HepG2 (cell line): Measurements from ENCODE around the gene SEMA3B. TPM values are rescaled to one million over a fixed set of nuclear protein-coding genes. Genes with fewer than 3 reads are reported as not detected.
A peak's percentile ranks its signal among the peaks of the same experiment; 100 is the strongest.

Source experiments
- FLYWCH1 ChIP-seq: sonication (generic); formaldehyde crosslinking; IDR thresholded peaks from 2 replicates; pipeline ENCODE4 v1.8.1; 2023; ENCODE audit warnings: mild to moderate bottlenecking, missing genetic modification reagents
- FOXP4 ChIP-seq: sonication (generic); formaldehyde crosslinking; IDR thresholded peaks from 2 replicates; pipeline ENCODE4 v1.4.0; 2020; ENCODE audit warnings: missing genetic modification reagents
- GABPA ChIP-seq, 2 experiments: IDR thresholded peaks; 2 replicates each; pipeline ENCODE4 v1.6.1; 2011 to 2016; ENCODE audit warnings: low read depth in 2 of 2, low read length in 1 of 2, missing biosample characterization in 1 of 2, missing genetic modification characterization in 1 of 2
- KLF16 ChIP-seq, 2 experiments: sonication (generic) in 1 of 2; formaldehyde crosslinking in 1 of 2; IDR thresholded peaks; 2 replicates each; pipeline versions ENCODE4 v1.6.1 to v1.8.0; 2016 to 2023; ENCODE audit warnings: missing genetic modification reagents in 2 of 2, missing compliant biosample characterization in 1 of 2
- MAZ ChIP-seq, 2 experiments: sonication (generic) in 1 of 2; formaldehyde crosslinking in 1 of 2; IDR thresholded peaks; 2 replicates each; pipeline versions ENCODE4 v1.5.0 to v1.6.1; 2012 to 2020; ENCODE audit warnings: low read depth in 2 of 2, mild to moderate bottlenecking in 2 of 2, borderline replicate concordance in 1 of 2, improper control_type of control experiment in 1 of 2, low read length in 1 of 2, missing genetic modification reagents in 1 of 2, moderate library complexity in 1 of 2
- POLR2AphosphoS2 ChIP-seq: IDR thresholded peaks from 2 replicates; pipeline ENCODE4 v1.6.1; 2011; ENCODE audit warnings: low read depth, low read length, improper control_type of control experiment
- RARA ChIP-seq: IDR thresholded peaks from 2 replicates; pipeline ENCODE4 v1.6.1; 2016; ENCODE audit warnings: missing genetic modification reagents, missing compliant biosample characterization
- RXRB ChIP-seq: IDR thresholded peaks from 2 replicates; pipeline ENCODE4 v1.6.1; 2016; ENCODE audit warnings: borderline replicate concordance, missing genetic modification reagents, missing compliant biosample characterization
- SMAD1 ChIP-seq: sonication (generic); formaldehyde crosslinking; IDR thresholded peaks from 2 replicates; pipeline ENCODE4 v1.4.0; 2020; ENCODE audit warnings: missing genetic modification reagents, low read depth, mild to moderate bottlenecking, borderline replicate concordance
- THAP11 ChIP-seq: IDR thresholded peaks from 2 replicates; pipeline ENCODE4 v1.6.1; 2016; ENCODE audit warnings: missing biosample characterization, missing genetic modification reagents
- ZBTB7A ChIP-seq: sonication (generic); formaldehyde crosslinking; IDR thresholded peaks from 2 replicates; pipeline ENCODE4 v1.8.0; 2022; ENCODE audit warnings: mild to moderate bottlenecking, missing genetic modification reagents
- ZC3H4 ChIP-seq: sonication (generic); formaldehyde crosslinking; IDR thresholded peaks from 2 replicates; pipeline ENCODE4 v1.4.0; 2020; ENCODE audit warnings: missing genetic modification reagents, borderline replicate concordance
- ZNF160 ChIP-seq: sonication (generic); formaldehyde crosslinking; IDR thresholded peaks from 2 replicates; pipeline ENCODE4 v1.8.0; 2022; ENCODE audit warnings: mild to moderate bottlenecking, inconsistent platforms, missing genetic modification reagents
- ZNF292 ChIP-seq: sonication (generic); formaldehyde crosslinking; IDR thresholded peaks from 2 replicates; pipeline ENCODE4 v1.8.1; 2022; ENCODE audit warnings: mild to moderate bottlenecking, low read depth, missing genetic modification reagents, borderline replicate concordance
- ZNF546 ChIP-seq: sonication (generic); formaldehyde crosslinking; conservative IDR thresholded peaks from 2 replicates; pipeline ENCODE4 v1.8.1; 2023; ENCODE audit warnings: mild to moderate bottlenecking, missing genetic modification reagents
- ZNF7 ChIP-seq: IDR thresholded peaks from 2 replicates; pipeline ENCODE4 v1.6.1; 2016; ENCODE audit warnings: missing biosample characterization, missing genetic modification reagents
- ZNF75D ChIP-seq: sonication (generic); formaldehyde crosslinking; IDR thresholded peaks from 2 replicates; pipeline ENCODE4 v1.8.1; 2023; ENCODE audit warnings: missing genetic modification reagents, mild to moderate bottlenecking, borderline replicate concordance
- polyA plus RNA-seq, 8 experiments: library from polyadenylated mRNA; depleted of rRNA in 3 of 8; stranded (reverse) in 7 of 8; unstranded in 1 of 8; fragments of >200 nt; fragmentation: Illumina TruSeq in 4 of 8; extraction: Trizol in 4 of 8; gene quantifications; 2 replicates each; pipeline versions ENCODE4 v1.2.1 to v1.2.3, GENCODE V29; 2011 to 2016; ENCODE audit warnings: low read depth in 4 of 8, missing spikeins in 1 of 8, mixed read lengths in 1 of 8; ENCODE audit not compliant: insufficient read depth in 1 of 8
- total RNA-seq, 5 experiments: library from RNA; depleted of rRNA; stranded (reverse); fragments of >200 nt; fragmentation: Illumina TruSeq; extraction: Trizol; gene quantifications; 2 replicates each; pipeline ENCODE4 v1.2.3, GENCODE V29; 2016; ENCODE audit warnings: low read depth in 1 of 5
- TF ChIP-seq, protein P1 (sequence below): sonication (generic); formaldehyde crosslinking; IDR thresholded peaks from 2 replicates; pipeline ENCODE4 v1.4.0; 2020; ENCODE audit warnings: missing genetic modification reagents, borderline replicate concordance
- TF ChIP-seq, protein P2 (sequence below): sonication (generic); formaldehyde crosslinking; IDR thresholded peaks from 2 replicates; pipeline ENCODE4 v1.5.1; 2020; ENCODE audit warnings: mild to moderate bottlenecking, moderate library complexity, missing genetic modification reagents
- TF ChIP-seq, protein P3 (sequence below): sonication (generic); formaldehyde crosslinking; IDR thresholded peaks from 2 replicates; pipeline ENCODE4 v1.8.1; 2023; ENCODE audit warnings: mild to moderate bottlenecking, moderate library complexity, missing genetic modification reagents

The SEMA3B gene
- total and polyA plus RNA-seq, 2 of the 13 experiments (the other 11 are each of a cell fraction or from before 2014, with no cell fraction given): 93.2 to 158 TPM

DNA sequence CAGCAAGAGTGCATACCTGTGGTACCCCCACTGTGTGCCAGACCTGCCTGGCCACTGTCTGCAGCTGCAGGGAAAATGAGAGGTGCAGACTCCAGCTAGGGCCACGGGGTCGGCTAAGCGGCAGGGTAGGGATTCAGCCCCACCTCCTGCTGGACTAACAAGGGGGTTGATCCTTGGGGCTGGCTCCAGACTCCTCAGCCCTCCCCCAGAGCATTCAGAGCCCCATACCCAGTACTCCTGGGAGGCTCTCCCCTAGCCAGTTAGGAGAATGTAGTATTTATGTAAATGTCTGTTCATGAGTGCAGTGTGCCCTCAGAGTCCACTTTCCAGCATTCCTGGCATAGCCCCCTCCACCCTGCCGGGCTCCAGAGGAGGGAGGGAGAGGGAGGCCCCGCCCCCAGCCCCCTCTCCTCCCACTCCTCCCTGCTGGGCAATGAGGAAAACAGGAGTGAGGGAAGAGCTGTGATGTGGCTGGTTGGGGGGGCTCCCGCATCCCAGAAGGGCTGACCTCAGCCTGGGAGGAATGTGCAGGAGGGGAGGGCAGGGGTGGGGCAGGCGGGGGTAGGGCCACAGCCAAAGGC, 4.5 kb upstream of the SEMA3B start (continued):
- TF ChIP-seq, protein P1, sequence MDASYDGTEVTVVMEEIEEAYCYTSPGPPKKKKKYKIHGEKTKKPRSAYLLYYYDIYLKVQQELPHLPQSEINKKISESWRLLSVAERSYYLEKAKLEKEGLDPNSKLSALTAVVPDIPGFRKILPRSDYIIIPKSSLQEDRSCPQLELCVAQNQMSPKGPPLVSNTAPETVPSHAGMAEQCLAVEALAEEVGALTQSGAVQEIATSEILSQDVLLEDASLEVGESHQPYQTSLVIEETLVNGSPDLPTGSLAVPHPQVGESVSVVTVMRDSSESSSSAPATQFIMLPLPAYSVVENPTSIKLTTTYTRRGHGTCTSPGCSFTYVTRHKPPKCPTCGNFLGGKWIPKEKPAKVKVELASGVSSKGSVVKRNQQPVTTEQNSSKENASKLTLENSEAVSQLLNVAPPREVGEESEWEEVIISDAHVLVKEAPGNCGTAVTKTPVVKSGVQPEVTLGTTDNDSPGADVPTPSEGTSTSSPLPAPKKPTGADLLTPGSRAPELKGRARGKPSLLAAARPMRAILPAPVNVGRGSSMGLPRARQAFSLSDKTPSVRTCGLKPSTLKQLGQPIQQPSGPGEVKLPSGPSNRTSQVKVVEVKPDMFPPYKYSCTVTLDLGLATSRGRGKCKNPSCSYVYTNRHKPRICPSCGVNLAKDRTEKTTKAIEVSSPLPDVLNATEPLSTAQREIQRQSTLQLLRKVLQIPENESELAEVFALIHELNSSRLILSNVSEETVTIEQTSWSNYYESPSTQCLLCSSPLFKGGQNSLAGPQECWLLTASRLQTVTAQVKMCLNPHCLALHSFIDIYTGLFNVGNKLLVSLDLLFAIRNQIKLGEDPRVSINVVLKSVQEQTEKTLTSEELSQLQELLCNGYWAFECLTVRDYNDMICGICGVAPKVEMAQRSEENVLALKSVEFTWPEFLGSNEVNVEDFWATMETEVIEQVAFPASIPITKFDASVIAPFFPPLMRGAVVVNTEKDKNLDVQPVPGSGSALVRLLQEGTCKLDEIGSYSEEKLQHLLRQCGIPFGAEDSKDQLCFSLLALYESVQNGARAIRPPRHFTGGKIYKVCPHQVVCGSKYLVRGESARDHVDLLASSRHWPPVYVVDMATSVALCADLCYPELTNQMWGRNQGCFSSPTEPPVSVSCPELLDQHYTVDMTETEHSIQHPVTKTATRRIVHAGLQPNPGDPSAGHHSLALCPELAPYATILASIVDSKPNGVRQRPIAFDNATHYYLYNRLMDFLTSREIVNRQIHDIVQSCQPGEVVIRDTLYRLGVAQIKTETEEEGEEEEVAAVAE (CRISPR knock-in tag): no peak
- peak in 1 of 2 experiments; percentile 38; a peak in 1 of 4 replicates for TF ChIP-seq KLF16 (CRISPR knock-in tag; IDR thresholded peaks at IDR 0.05)
- peak; percentile 45 for TF ChIP-seq FOXP4 (CRISPR knock-in tag)
- TF ChIP-seq RXRB (CRISPR knock-in tag): peak; percentile 60; the same call in 1 of the 2 replicates
- TF ChIP-seq, protein P2, sequence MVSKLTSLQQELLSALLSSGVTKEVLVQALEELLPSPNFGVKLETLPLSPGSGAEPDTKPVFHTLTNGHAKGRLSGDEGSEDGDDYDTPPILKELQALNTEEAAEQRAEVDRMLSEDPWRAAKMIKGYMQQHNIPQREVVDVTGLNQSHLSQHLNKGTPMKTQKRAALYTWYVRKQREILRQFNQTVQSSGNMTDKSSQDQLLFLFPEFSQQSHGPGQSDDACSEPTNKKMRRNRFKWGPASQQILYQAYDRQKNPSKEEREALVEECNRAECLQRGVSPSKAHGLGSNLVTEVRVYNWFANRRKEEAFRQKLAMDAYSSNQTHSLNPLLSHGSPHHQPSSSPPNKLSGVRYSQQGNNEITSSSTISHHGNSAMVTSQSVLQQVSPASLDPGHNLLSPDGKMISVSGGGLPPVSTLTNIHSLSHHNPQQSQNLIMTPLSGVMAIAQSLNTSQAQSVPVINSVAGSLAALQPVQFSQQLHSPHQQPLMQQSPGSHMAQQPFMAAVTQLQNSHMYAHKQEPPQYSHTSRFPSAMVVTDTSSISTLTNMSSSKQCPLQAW: peak; percentile 28; the same call in 1 of the 2 replicates
- peak; percentile 99 for TF ChIP-seq MAZ (IDR thresholded peaks at IDR 0.05; ENCODE audit: borderline replicate concordance, low read depth, low read length)
- peak; percentile 64; the same call in 1 of the 2 replicates for TF ChIP-seq MAZ (CRISPR knock-in tag; IDR thresholded peaks at IDR 0.05; ENCODE audit: low read depth)
- 0 out of 2 replicates have a peak, but pooled peaks have one; percentile 9 for TF ChIP-seq ZNF160
- no peak for TF ChIP-seq ZNF292 (CRISPR knock-in tag)
- no peak for TF ChIP-seq ZNF75D (CRISPR knock-in tag)
- TF ChIP-seq POLR2AphosphoS2: no peak
- TF ChIP-seq SMAD1 (CRISPR knock-in tag): no peak
- no peak for TF ChIP-seq ZC3H4 (CRISPR knock-in tag)
- no peak for TF ChIP-seq GABPA (IDR thresholded peaks at IDR 0.05; ENCODE audit: low read depth, low read length)
- no peak for TF ChIP-seq GABPA (CRISPR knock-in tag; IDR thresholded peaks at IDR 0.05; ENCODE audit: low read depth)
- TF ChIP-seq RARA (CRISPR knock-in tag): peak; percentile 65
- TF ChIP-seq FLYWCH1 (CRISPR knock-in tag): no peak
- TF ChIP-seq ZNF546 (CRISPR knock-in tag): no peak
- TF ChIP-seq ZBTB7A (CRISPR knock-in tag): no peak
- no peak for TF ChIP-seq ZNF7 (CRISPR knock-in tag)
- TF ChIP-seq, protein P3, sequence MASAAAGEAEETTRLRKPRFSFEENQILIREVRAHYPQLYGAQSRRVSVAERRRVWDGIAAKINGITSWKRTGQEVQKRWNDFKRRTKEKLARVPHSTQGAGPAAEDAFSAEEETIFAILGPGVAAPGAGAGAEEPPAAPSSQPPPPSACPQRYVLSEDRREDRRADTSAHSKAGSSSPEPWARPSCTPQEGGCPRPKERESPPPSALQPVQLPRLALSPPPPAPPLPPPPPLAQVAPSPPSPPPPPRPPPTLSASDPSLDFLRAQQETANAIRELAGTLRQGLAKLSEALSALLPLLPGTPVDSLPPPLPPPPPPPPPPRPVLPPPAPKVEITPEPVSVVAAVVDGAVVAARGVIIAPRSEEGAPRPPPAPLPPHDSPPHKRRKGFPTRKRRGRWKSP (CRISPR knock-in tag): 0 out of 2 replicates have a peak, but pooled peaks have one; percentile 17
- peak; percentile 42; the same call in 1 of the 2 replicates for TF ChIP-seq THAP11 (CRISPR knock-in tag)
